NT2/D1 (cell line): Measurements from ENCODE around the gene LHX6.
A peak's percentile ranks its signal among the peaks of the same experiment; 100 is the strongest.

Experiments used
- DNase-seq: peaks from one replicate; pipeline ENCODE4 v3.0.0-alpha.2; 2011; ENCODE audit warnings: low read depth, low spot score
- H3K27me3 ChIP-seq: 2 replicates; pipeline ENCODE4 v1.6.0; 2011; ENCODE audit warnings: mild to moderate bottlenecking; ENCODE audit not compliant: insufficient read length, insufficient read depth
- H3K36me3 ChIP-seq: 2 replicates; pipeline ENCODE4 v1.6.1; 2011; ENCODE audit warnings: mild to moderate bottlenecking, low read length, mixed read lengths; ENCODE audit not compliant: insufficient read depth, insufficient read length
- H3K4me1 ChIP-seq: 2 replicates; pipeline ENCODE4 v1.5.1; 2011; ENCODE audit not compliant: insufficient read depth, insufficient read length
- H3K4me3 ChIP-seq: 2 replicates; pipeline ENCODE4 v1.5.1; 2011; ENCODE audit warnings: low read depth; ENCODE audit not compliant: insufficient read length
- H3K9ac ChIP-seq: 2 replicates; pipeline ENCODE4 v1.6.0; 2011; ENCODE audit warnings: low read depth; ENCODE audit not compliant: insufficient read length
- H3K9me3 ChIP-seq: 2 replicates; pipeline ENCODE4 v1.5.1; 2011; ENCODE audit warnings: mild to moderate bottlenecking, low read length; ENCODE audit not compliant: insufficient read depth
- SUZ12 ChIP-seq: IDR thresholded peaks from 2 replicates; pipeline ENCODE4 v1.6.1; 2011; ENCODE audit not compliant: insufficient read length, insufficient read depth; ENCODE audit errors: extremely low read depth
- YY1 ChIP-seq: IDR thresholded peaks from 2 replicates; pipeline ENCODE4 v1.6.1; 2011; ENCODE audit not compliant: insufficient read length, insufficient read depth
- ZNF274 ChIP-seq: IDR thresholded peaks from 2 replicates; pipeline ENCODE4 v1.6.1; 2011; ENCODE audit warnings: mild to moderate bottlenecking, low read depth, low read length

Gene LHX6

DNA sequence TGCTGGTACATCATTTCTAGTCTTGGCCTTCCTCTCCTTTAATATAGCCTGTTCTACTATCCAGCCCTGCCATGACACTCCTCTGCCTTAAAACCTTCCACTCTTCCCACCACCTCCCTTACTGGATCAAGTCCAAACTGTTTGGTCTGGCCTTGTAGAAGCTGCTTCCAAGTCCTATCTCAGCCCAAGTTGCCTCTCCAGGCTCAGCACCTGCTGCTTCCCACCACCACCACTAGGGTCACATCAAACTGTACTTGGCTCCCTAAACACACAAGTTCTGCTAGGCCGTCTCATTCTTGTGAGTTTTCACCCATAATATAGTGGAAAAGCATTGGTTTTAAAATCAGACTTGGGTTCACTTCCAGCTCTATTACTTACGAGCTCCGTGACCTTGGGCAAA, 70.6 kb downstream of the LHX6 start:
- H3K27me3 ChIP-seq = no peaks in the 10 kb centered on the region
- H3K36me3 ChIP-seq = peaks cover 4% of the 10 kb centered on the region
- peak; percentile 48 for DNase-seq
- H3K4me1 ChIP-seq = no peaks in the 10 kb centered on the region
- H3K4me3 ChIP-seq = no peak overlapping the region
- TF ChIP-seq YY1 = no peak
- TF ChIP-seq ZNF274 = no peak
- no peak for TF ChIP-seq SUZ12
- H3K9me3 ChIP-seq = peaks cover 12% of the 10 kb centered on the region
- no peak overlapping the region for H3K9ac ChIP-seq

DNA sequence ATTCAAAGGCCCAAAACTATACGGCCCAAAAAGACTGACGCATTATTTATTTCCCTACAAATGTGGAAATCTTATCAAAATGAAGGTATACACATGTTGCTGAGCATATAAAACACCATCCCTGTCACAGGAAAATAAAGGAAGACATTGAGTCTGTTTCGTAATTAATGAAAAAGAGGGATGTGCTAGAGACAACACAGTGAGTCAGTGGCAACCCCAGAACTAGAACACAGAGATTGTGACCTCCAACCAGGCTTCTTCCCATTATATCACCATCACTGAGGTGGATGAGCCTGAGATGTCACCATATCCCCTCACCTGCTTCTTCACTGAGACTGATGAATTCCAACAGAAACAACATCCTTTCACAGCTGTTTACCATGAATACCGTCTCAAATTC, 73.0 kb downstream of the LHX6 start:
- Histone ChIP-seq H3K36me3 (peaks cover 19% of the 10 kb centered on the region), H3K9ac (no peak overlapping the region), H3K9me3 (no peaks in the 10 kb centered on the region), H3K4me3 (no peak overlapping the region), H3K27me3 (no peaks in the 10 kb centered on the region), H3K4me1 (no peaks in the 10 kb centered on the region)
- TF ChIP-seq SUZ12 = no peak
- no peak for TF ChIP-seq ZNF274
- no peak for TF ChIP-seq YY1
- no peak for DNase-seq
